Loucy (cell line): Measurements from ENCODE around the gene SYNGR3.

Experiments used
- H2AFZ ChIP-seq: fragments of 200-600 bp; sonication (generic); 2 replicates; pipeline ENCODE4 v1.6.0; 2016; ENCODE audit warnings: antibody characterized with exemption, mild to moderate bottlenecking, low read length, moderate library complexity
- H3F3A ChIP-seq: fragments of 200-600 bp; 2 replicates; pipeline ENCODE4 v1.6.0; 2016; ENCODE audit warnings: antibody characterized with exemption, low read depth, mild to moderate bottlenecking
- H3K27me3 ChIP-seq: fragments of 200-600 bp; sonication (generic); 2 replicates; pipeline ENCODE4 v1.6.1; 2014; ENCODE audit warnings: low read length, mild to moderate bottlenecking; ENCODE audit not compliant: insufficient read depth, poor library complexity, severe bottlenecking
- H3K36me3 ChIP-seq: fragments of 200-600 bp; sonication (generic); 2 replicates; pipeline ENCODE4 v1.6.1; 2016; ENCODE audit warnings: low read length; ENCODE audit not compliant: insufficient read depth
- H3K4me1 ChIP-seq: fragments of 200-600 bp; sonication (generic); 2 replicates; pipeline ENCODE4 v1.5.1; 2014; ENCODE audit warnings: low read length, mild to moderate bottlenecking; ENCODE audit not compliant: insufficient read depth, poor library complexity, severe bottlenecking
- H3K4me2 ChIP-seq: fragments of 200-600 bp; sonication (generic); 2 replicates; pipeline ENCODE4 v1.6.0; 2014; ENCODE audit warnings: antibody characterized with exemption, low read length, low read depth, mild to moderate bottlenecking; ENCODE audit not compliant: poor library complexity, severe bottlenecking
- H3K4me3 ChIP-seq: fragments of 200-600 bp; sonication (generic); 2 replicates; pipeline ENCODE4 v1.5.1; 2014; ENCODE audit warnings: low read length, mild to moderate bottlenecking, mixed read lengths; ENCODE audit not compliant: poor library complexity, severe bottlenecking
- H3K79me2 ChIP-seq: fragments of 200-600 bp; sonication (generic); 2 replicates; pipeline ENCODE4 v1.6.1; 2014; ENCODE audit warnings: low read length; ENCODE audit not compliant: insufficient read depth
- H3K9ac ChIP-seq: fragments of 200-600 bp; sonication (generic); 2 replicates; pipeline ENCODE4 v1.6.0; 2014; ENCODE audit warnings: mild to moderate bottlenecking, low read depth, low read length, moderate library complexity; ENCODE audit not compliant: poor library complexity, severe bottlenecking
- H3K9me2 ChIP-seq: fragments of 200-600 bp; sonication (generic); replicated peaks from 2 replicates; pipeline ENCODE4 v1.6.1; 2016; ENCODE audit warnings: low read depth, low read length, mixed read lengths
- H3K9me3 ChIP-seq: fragments of 200-600 bp; sonication (generic); 2 replicates; pipeline ENCODE4 v1.6.1; 2014; ENCODE audit warnings: mild to moderate bottlenecking, antibody characterized with exemption, low read length, low read depth; ENCODE audit not compliant: insufficient read depth
- H4K20me1 ChIP-seq: fragments of 200-600 bp; sonication (generic); 2 replicates; pipeline ENCODE4 v1.6.0; 2014; ENCODE audit warnings: antibody characterized with exemption, low read length, mild to moderate bottlenecking; ENCODE audit not compliant: insufficient read depth, poor library complexity, severe bottlenecking
- CTCF ChIP-seq: fragments of 200-600 bp; sonication (generic); conservative IDR thresholded peaks from 2 replicates; pipeline ENCODE4 v1.5.1; 2014; ENCODE audit warnings: mild to moderate bottlenecking, antibody characterized with exemption, low read length
- EZH2phosphoT487 ChIP-seq: fragments of 200-600 bp; IDR thresholded peaks from 2 replicates; pipeline ENCODE4 v1.6.1; 2018; ENCODE audit warnings: antibody characterized with exemption, mild to moderate bottlenecking, moderate library complexity, borderline replicate concordance

SYNGR3 gene

DNA sequence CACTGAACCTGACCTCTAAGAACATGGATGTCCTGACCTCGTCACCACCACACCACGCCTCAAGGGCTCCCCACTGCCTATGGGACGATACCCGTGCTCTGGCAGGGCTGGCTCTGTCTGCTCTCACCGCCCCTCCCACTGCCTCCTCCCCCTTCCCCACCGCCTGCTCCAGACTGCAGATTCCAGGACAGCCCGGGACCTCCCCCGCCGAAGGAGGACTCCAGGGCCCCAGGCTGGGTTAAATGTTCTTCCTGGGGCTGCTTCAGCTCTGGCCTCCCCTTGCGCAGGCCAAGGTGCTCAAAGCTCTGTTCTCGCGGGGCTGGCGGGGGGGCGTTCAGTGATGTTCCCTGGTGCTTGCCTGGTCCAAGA is 32.9 kb downstream of the SYNGR3 start:
- H2AFZ ChIP-seq = peak overlapping the region; percentile 93
- H3K27me3 ChIP-seq = peaks cover 4% of the 10 kb centered on the region
- H3K9ac ChIP-seq = peak overlapping the region; percentile 36

GRCh38 chr16:2023092-2024031 is 33.6 kb downstream of the SYNGR3 start:
- H3K4me2 ChIP-seq = peak overlapping the region; percentile 76
- peaks cover 4% of the 10 kb centered on the region for H3K27me3 ChIP-seq

More for the DNA sequence above, 32.9 kb downstream of the SYNGR3 start:
- peak overlapping the region; percentile 76 for H3K4me2 ChIP-seq
- H3K4me1 ChIP-seq = peaks cover 10% of the 10 kb centered on the region
- no peaks in the 10 kb centered on the region for H3K9me3 ChIP-seq
- peak overlapping the region; percentile 68 for H3K4me3 ChIP-seq
- H3K9me2 ChIP-seq = no peaks in the 10 kb centered on the region
- no peak for TF ChIP-seq CTCF
- TF ChIP-seq EZH2phosphoT487 = no peak
- no peaks in the 10 kb centered on the region for H4K20me1 ChIP-seq
- H3K36me3 ChIP-seq = no peaks in the 10 kb centered on the region
- no peaks in the 10 kb centered on the region for H3K79me2 ChIP-seq
- H3F3A ChIP-seq = no peaks in the 10 kb centered on the region

DNA sequence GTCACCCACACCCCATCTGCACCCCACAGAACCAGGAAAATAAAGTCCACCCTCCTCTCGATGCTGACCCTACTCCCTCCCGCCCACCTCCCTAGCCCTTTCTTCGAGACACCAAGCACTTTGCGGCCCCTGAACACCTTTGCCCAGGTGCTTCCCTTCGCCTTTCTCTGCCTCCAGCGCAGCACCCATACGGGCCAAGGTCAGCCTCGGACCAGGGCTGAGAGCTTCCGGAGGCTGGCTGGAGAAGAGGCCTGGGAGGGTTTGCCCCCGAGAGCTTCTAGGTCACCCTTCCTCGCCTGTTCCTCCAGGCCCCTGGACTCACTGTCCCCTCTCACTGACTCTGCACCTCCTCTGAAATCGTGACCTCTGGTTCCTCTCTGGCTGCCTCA is 34.3 kb downstream of the SYNGR3 start:
- Histone ChIP-seq H2AFZ (no peak overlapping the region), H3K9ac (no peak overlapping the region), H3K36me3 (no peaks in the 10 kb centered on the region), H3K4me1 (peaks cover 10% of the 10 kb centered on the region), H3K4me2 (no peak overlapping the region), H3K27me3 (peaks cover 4% of the 10 kb centered on the region), H3F3A (no peaks in the 10 kb centered on the region), H4K20me1 (no peaks in the 10 kb centered on the region), H3K9me3 (no peaks in the 10 kb centered on the region), H3K4me3 (no peak overlapping the region), H3K79me2 (no peaks in the 10 kb centered on the region), H3K9me2 (no peaks in the 10 kb centered on the region)
- TF ChIP-seq CTCF = no peak

More at GRCh38 chr16:2023092-2024031, 33.6 kb downstream of the SYNGR3 start:
- no peak for TF ChIP-seq EZH2phosphoT487
- peak; percentile 67 for TF ChIP-seq CTCF
- Histone ChIP-seq H3F3A (no peaks in the 10 kb centered on the region), H3K79me2 (no peaks in the 10 kb centered on the region), H3K36me3 (no peaks in the 10 kb centered on the region), H3K9me3 (no peaks in the 10 kb centered on the region), H3K9ac (peak overlapping the region; percentile 55), H3K4me3 (peak overlapping the region; percentile 68), H2AFZ (peak overlapping the region; percentile 93), H3K9me2 (no peaks in the 10 kb centered on the region), H4K20me1 (no peaks in the 10 kb centered on the region), H3K4me1 (peaks cover 10% of the 10 kb centered on the region)
